Measurements from ENCODE around the gene NPM3. TPM values are rescaled to one million over a fixed set of nuclear protein-coding genes. Genes with fewer than 3 reads are reported as not detected.

NPM3 gene
- total RNA-seq, 1 donor from 2014 or later = 93.1 TPM

GRCh38 chr10:101744267-101744666, 39.0 kb downstream of the NPM3 start:
- Histone ChIP-seq H3K9ac (no peak overlapping the region), H3K4me1 (peaks cover 15% of the 10 kb centered on the region), H3F3A (ENCODE audit: low read depth) (peaks cover 14% of the 10 kb centered on the region), H3K79me2 (ENCODE audit: low read depth) (no peaks in the 10 kb centered on the region), H4K20me1 (ENCODE audit: low read depth) (no peaks in the 10 kb centered on the region), H3K4me2 (no peak overlapping the region), H3K9me3 (ENCODE audit: low read depth) (no peaks in the 10 kb centered on the region), H3K4me3 (no peak overlapping the region), H3K27ac (no peak overlapping the region), H2AFZ (replicated peaks) (no peak overlapping the region), H3K27me3 (no peaks in the 10 kb centered on the region), H3K36me3 (no peaks in the 10 kb centered on the region)
- Mint-ChIP-seq H3K4me3 (no peak overlapping the region), H3K27me3 (ENCODE audit: insufficient read depth, low read depth) (peaks cover 17% of the 10 kb centered on the region), H3K27ac (no peak overlapping the region), H3K4me1 (peaks cover 24% of the 10 kb centered on the region), H3K36me3 (no peaks in the 10 kb centered on the region), H3K9me3 (peaks cover 2% of the 10 kb centered on the region)
- no peak for DNase-seq (ENCODE audit: low spot score)
- TF ChIP-seq, protein P1, sequence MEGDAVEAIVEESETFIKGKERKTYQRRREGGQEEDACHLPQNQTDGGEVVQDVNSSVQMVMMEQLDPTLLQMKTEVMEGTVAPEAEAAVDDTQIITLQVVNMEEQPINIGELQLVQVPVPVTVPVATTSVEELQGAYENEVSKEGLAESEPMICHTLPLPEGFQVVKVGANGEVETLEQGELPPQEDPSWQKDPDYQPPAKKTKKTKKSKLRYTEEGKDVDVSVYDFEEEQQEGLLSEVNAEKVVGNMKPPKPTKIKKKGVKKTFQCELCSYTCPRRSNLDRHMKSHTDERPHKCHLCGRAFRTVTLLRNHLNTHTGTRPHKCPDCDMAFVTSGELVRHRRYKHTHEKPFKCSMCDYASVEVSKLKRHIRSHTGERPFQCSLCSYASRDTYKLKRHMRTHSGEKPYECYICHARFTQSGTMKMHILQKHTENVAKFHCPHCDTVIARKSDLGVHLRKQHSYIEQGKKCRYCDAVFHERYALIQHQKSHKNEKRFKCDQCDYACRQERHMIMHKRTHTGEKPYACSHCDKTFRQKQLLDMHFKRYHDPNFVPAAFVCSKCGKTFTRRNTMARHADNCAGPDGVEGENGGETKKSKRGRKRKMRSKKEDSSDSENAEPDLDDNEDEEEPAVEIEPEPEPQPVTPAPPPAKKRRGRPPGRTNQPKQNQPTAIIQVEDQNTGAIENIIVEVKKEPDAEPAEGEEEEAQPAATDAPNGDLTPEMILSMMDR (IDR thresholded peaks at IDR 0.05) = no peak
- no peak for TF ChIP-seq EZH2phosphoT487 (IDR thresholded peaks at IDR 0.05)

GRCh38 chr10:101741938-101742337, 41.3 kb downstream of the NPM3 start:
- peaks cover 10% of the 10 kb centered on the region for H3K4me1 Mint-ChIP-seq
- no peak overlapping the region for H3K9ac ChIP-seq
- H3K79me2 ChIP-seq (ENCODE audit: low read depth) = no peaks in the 10 kb centered on the region
- no peak overlapping the region for H3K4me2 ChIP-seq
- H3K27ac Mint-ChIP-seq = no peak overlapping the region
- peaks cover 2% of the 10 kb centered on the region for H3K9me3 Mint-ChIP-seq
- TF ChIP-seq, protein P1 (IDR thresholded peaks at IDR 0.05) = no peak
- no peak for TF ChIP-seq EZH2 (IDR thresholded peaks at IDR 0.05)
- TF ChIP-seq EZH2phosphoT487 (IDR thresholded peaks at IDR 0.05) = no peak
- H3K36me3 Mint-ChIP-seq = no peaks in the 10 kb centered on the region
- H3K36me3 ChIP-seq = no peaks in the 10 kb centered on the region
- no peak overlapping the region for H2AFZ ChIP-seq (replicated peaks)
- H3K4me3 Mint-ChIP-seq = no peak overlapping the region
- peaks cover under 1% of the 10 kb centered on the region for H3F3A ChIP-seq (ENCODE audit: low read depth)
- H3K27me3 ChIP-seq = no peaks in the 10 kb centered on the region
- peaks cover 17% of the 10 kb centered on the region for H3K27me3 Mint-ChIP-seq (ENCODE audit: insufficient read depth, low read depth)
- no peak overlapping the region for H3K27ac ChIP-seq
- no peaks in the 10 kb centered on the region for H4K20me1 ChIP-seq (ENCODE audit: low read depth)
- DNase-seq (ENCODE audit: low spot score) = no peak
- no peaks in the 10 kb centered on the region for H3K9me3 ChIP-seq (ENCODE audit: low read depth)
- H3K4me3 ChIP-seq = no peak overlapping the region
- H3K4me1 ChIP-seq = peaks cover 3% of the 10 kb centered on the region

- H3K27me3 Mint-ChIP-seq (ENCODE audit: insufficient read depth, low read depth) = peaks cover 17% of the 10 kb centered on the region
- Histone ChIP-seq H3K4me2 (peak overlapping the region; percentile 25), H3K36me3 (no peaks in the 10 kb centered on the region), H4K20me1 (ENCODE audit: low read depth) (no peaks in the 10 kb centered on the region), H3K9ac (no peak overlapping the region), H3K27me3 (no peaks in the 10 kb centered on the region), H3K27ac (peak overlapping the region; percentile 44), H3F3A (ENCODE audit: low read depth) (peaks cover 25% of the 10 kb centered on the region), H2AFZ (replicated peaks) (peak overlapping the region; percentile 87), H3K4me1 (peaks cover 28% of the 10 kb centered on the region), H3K4me3 (no peak overlapping the region), H3K79me2 (ENCODE audit: low read depth) (no peaks in the 10 kb centered on the region), H3K9me3 (ENCODE audit: low read depth) (no peaks in the 10 kb centered on the region)
- DNase-seq (ENCODE audit: low spot score) = peak; percentile 61
- H3K27ac Mint-ChIP-seq = peak overlapping the region; percentile 53
- peaks cover 2% of the 10 kb centered on the region for H3K9me3 Mint-ChIP-seq
- no peak for TF ChIP-seq EZH2 (IDR thresholded peaks at IDR 0.05)
- no peak for TF ChIP-seq EZH2phosphoT487 (IDR thresholded peaks at IDR 0.05)
- TF ChIP-seq, protein P1 (IDR thresholded peaks at IDR 0.05) = no peak
- H3K4me3 Mint-ChIP-seq = no peak overlapping the region
- peaks cover 14% of the 10 kb centered on the region for H3K4me1 Mint-ChIP-seq
- no peaks in the 10 kb centered on the region for H3K36me3 Mint-ChIP-seq
Measured at GRCh38 chr10:101736666-101737065, 46.6 kb downstream of the NPM3 start.
